ENCODE data around the gene FARSA. TPM values are rescaled to one million over a fixed set of nuclear protein-coding genes. Genes with fewer than 3 reads are reported as not detected.

The FARSA gene

DNA sequence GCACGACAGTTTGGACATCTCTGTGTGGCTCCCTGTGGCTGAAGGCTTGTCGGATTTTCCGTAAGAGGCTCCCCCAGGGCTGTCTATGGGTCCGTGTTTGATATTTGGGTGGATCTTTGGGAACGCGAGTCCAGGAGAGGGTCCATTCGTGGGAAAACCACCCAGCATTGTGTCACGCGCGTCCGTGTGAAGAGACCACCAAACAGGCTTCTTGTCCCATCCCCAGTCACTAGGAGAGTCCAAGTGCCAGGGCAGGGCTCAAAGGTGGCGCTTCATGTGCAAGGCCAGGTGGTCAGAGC is 48.9 kb downstream of the FARSA start:
- H3K36me3 ChIP-seq (ENCODE audit: insufficient read depth, low read length): no peaks in the 10 kb centered on the region
- H3K27me3 ChIP-seq (ENCODE audit: control insufficient read depth, insufficient read depth, low read length): peaks cover 34% of the 10 kb centered on the region
- H3K4me2 ChIP-seq (ENCODE audit: low read length): no peak overlapping the region
- peaks cover 12% of the 10 kb centered on the region for H3K4me1 ChIP-seq (ENCODE audit: control insufficient read depth, insufficient read depth, low read length)
- H3K9ac ChIP-seq (ENCODE audit: low read depth, low read length): no peak overlapping the region
- no peak overlapping the region for H3K4me3 ChIP-seq (ENCODE audit: low read length)
- peaks cover 14% of the 10 kb centered on the region for H3K9me3 ChIP-seq (replicated peaks; ENCODE audit: low read length)

DNA sequence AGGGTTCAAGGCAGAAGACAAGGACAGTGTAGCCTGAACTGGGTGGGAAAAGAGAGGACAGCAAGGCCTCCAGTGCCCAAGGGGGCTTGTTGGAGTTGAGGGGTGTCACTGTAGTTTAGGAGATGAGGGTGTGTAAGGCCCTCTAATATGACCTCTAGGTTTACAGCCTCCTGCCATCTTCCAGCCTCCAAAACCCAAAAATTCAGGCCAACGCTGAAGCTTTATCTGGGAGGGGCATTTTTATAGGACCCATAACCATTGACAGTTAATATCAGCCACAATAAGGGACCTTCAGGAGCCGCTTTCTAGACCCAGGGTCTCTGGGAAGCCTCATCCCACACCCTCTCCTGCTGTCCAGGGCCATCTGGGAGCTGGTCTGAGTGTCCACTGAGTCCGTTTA is 49.3 kb downstream of the FARSA start:
- no peak overlapping the region for H3K4me2 ChIP-seq (ENCODE audit: low read length)
- H3K9ac ChIP-seq (ENCODE audit: low read depth, low read length): no peak overlapping the region
- no peaks in the 10 kb centered on the region for H3K36me3 ChIP-seq (ENCODE audit: insufficient read depth, low read length)
- H3K27me3 ChIP-seq (ENCODE audit: control insufficient read depth, insufficient read depth, low read length): peaks cover 34% of the 10 kb centered on the region
- peaks cover 12% of the 10 kb centered on the region for H3K4me1 ChIP-seq (ENCODE audit: control insufficient read depth, insufficient read depth, low read length)
- H3K4me3 ChIP-seq (ENCODE audit: low read length): no peak overlapping the region
- H3K9me3 ChIP-seq (replicated peaks; ENCODE audit: low read length): peaks cover 14% of the 10 kb centered on the region

DNA sequence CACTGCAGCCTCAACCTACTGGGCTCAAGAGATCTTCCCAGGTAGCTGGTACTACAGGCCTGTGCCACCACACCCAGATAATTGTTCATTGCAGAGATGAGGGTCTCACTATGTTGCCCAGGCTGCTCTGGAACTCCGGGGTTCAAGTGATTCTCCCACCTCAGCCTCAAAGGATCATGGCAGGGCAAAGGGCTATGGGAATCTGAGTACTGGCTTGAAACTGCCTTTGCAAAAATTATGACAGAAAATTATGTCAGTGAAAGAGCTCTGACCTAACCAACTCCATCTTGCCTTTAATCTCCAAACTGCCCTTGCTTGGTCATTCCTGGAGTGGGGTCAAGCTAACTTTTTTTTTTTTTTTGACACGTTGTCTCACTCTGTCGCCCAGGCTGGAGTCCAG is 50.9 kb downstream of the FARSA start:
- Histone ChIP-seq H3K9ac (ENCODE audit: low read depth, low read length) (no peak overlapping the region), H3K27me3 (ENCODE audit: control insufficient read depth, insufficient read depth, low read length) (peaks cover 34% of the 10 kb centered on the region), H3K4me3 (ENCODE audit: low read length) (no peak overlapping the region), H3K9me3 (replicated peaks; ENCODE audit: low read length) (peaks cover 14% of the 10 kb centered on the region), H3K36me3 (ENCODE audit: insufficient read depth, low read length) (no peaks in the 10 kb centered on the region), H3K4me1 (ENCODE audit: control insufficient read depth, insufficient read depth, low read length) (peaks cover 12% of the 10 kb centered on the region), H3K4me2 (ENCODE audit: low read length) (no peak overlapping the region)

DNA sequence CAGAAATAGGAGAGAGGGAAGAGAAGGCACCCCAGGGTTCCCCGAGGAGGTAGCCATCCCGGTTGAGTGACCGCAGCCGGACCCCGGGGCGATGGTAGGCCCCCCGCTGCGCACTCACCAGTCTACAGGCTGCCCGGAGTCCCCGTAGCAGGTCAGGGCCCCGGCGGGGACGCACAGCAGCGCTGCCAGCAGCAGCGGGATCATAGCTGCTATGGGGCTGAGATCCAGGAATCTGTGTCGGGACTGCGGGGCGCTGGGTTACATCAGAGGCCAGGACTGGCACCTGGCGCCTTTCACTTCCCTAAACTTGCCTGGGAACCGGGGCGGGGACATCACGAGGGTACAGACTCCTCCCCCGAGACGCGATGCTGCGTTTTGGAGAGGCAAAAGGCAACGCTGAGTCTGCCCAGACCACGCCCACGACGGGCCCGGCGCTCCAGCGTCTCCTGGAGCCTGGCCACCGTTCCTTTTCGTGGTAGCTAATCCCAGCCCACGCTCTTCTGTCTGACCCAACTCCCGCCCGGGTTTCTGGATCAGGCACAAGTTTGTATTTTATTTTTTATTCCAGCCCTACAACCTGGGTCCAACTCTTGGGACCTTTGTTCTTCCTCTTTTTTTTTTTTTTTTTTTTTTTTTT is 52.2 kb downstream of the FARSA start, which contains the start of gene DNASE2:
DNASE2 (minus strand) TSS at position 278 of the 637 bp plus-strand sequence; CDS start at position 204, 74 bp downstream.
- peak within 1 kb of the TSS; percentile 93 for H3K4me3 ChIP-seq (ENCODE audit: low read length)
- H3K36me3 ChIP-seq (ENCODE audit: insufficient read depth, low read length): no peaks in the 10 kb centered on the region
- peaks cover 12% of the 10 kb centered on the region for H3K4me1 ChIP-seq (ENCODE audit: control insufficient read depth, insufficient read depth, low read length)
- H3K4me2 ChIP-seq (ENCODE audit: low read length): peak within 1 kb of the TSS; percentile 98
- peaks cover 14% of the 10 kb centered on the region for H3K9me3 ChIP-seq (replicated peaks; ENCODE audit: low read length)
- H3K9ac ChIP-seq (ENCODE audit: low read depth, low read length): peak within 1 kb of the TSS; percentile 82
- H3K27me3 ChIP-seq (ENCODE audit: control insufficient read depth, insufficient read depth, low read length): peaks cover 27% of the 10 kb centered on the region

DNA sequence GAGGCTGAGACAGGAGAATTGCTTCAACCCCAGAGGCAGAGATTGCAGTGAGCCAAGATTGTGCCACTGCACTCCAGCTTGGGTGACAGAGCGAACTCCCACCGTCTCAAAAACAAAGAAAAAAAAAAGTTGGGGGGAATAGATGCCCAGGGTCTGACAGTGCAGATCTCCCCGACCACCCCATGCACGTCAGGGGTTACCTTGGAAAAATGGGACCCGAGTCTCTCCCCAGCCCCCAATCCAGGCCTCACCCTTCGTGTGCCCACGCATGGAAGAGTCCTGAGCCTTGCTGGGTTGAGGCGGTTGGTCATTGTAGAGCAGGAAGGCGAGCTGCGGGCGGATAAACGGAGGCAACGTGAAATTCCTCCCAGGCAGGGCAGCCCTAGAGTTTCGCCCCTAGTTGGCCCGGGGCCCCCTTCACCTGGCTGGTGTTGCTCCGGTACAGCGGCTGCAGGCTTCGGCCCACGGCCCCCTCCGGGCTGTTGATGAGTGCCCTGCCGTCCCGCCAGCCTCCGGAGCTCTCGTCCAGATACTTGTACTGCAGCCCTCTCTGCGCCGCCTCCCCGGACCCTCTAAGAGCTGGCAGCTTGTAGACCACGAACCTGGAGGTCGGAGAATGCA is 52.9 kb downstream of the FARSA start:
- Histone ChIP-seq H3K9ac (ENCODE audit: low read depth, low read length) (peak overlapping the region; percentile 82), H3K9me3 (replicated peaks; ENCODE audit: low read length) (peaks cover 14% of the 10 kb centered on the region), H3K4me3 (ENCODE audit: low read length) (peak overlapping the region; percentile 93), H3K36me3 (ENCODE audit: insufficient read depth, low read length) (no peaks in the 10 kb centered on the region), H3K4me1 (ENCODE audit: control insufficient read depth, insufficient read depth, low read length) (peaks cover 12% of the 10 kb centered on the region), H3K4me2 (ENCODE audit: low read length) (peak overlapping the region; percentile 98), H3K27me3 (ENCODE audit: control insufficient read depth, insufficient read depth, low read length) (peaks cover 22% of the 10 kb centered on the region)

DNA sequence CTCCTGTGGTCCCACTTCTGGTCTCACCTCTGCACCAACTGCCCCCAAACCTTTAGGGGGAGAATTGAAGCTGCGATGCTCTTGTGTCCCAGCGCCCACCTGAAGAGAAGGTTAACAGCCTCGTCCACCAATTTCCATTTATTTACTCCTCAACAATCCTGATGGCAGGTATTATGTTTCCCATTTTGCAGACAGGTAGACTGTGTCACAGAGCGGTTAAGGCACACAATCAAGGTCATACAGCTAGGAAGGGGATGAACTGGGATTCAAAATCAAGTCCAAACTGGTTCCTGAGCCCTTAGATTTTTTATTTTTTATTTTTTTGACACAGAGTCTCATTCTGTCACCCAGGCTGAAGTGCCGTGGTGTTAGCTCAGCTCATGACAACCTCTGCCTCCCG is 58.4 kb downstream of the FARSA start:
- no peak overlapping the region for H3K4me2 ChIP-seq (ENCODE audit: low read length)
- peaks cover 5% of the 10 kb centered on the region for H3K4me1 ChIP-seq (ENCODE audit: control insufficient read depth, insufficient read depth, low read length)
- H3K36me3 ChIP-seq (ENCODE audit: insufficient read depth, low read length): peaks cover 2% of the 10 kb centered on the region
- no peak overlapping the region for H3K9ac ChIP-seq (ENCODE audit: low read depth, low read length)
- H3K4me3 ChIP-seq (ENCODE audit: low read length): no peak overlapping the region
- H3K9me3 ChIP-seq (replicated peaks; ENCODE audit: low read length): no peaks in the 10 kb centered on the region
- H3K27me3 ChIP-seq (ENCODE audit: control insufficient read depth, insufficient read depth, low read length): no peaks in the 10 kb centered on the region

DNA sequence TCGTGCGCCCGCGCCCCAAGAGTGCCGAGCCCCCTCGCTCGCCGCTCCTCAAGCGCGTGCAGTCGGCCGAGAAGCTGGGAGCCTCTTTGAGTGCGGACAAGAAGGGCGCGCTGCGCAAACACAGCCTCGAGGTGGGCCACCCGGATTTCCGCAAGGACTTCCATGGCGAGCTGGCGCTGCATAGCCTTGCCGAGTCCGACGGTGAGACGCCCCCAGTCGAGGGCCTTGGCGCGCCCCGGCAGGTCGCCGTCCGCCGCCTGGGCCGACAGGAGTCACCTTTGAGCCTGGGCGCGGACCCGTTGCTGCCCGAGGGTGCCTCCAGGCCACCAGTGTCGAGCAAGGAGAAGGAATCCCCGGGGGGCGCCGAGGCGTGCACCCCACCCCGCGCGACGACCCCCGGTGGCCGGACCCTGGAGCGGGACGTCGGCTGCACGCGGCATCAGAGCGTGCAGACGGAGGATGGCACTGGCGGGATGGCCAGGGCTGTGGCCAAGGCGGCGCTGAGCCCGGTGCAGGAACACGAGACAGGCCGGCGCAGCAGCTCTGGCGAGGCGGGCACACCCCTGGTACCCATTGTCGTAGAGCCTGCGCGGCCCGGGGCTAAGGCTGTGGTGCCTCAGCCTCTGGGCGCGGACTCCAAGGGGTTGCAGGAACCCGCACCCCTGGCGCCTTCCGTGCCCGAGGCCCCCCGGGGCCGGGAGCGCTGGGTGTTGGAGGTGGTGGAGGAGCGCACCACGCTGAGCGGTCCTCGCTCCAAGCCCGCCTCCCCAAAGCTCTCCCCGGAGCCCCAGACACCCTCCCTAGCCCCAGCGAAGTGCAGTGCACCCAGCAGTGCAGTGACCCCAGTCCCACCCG is 59.4 kb downstream of the FARSA start:
- H3K4me3 ChIP-seq (ENCODE audit: low read length): no peak overlapping the region
- H3K4me1 ChIP-seq (ENCODE audit: control insufficient read depth, insufficient read depth, low read length): peaks cover 5% of the 10 kb centered on the region
- no peak overlapping the region for H3K9ac ChIP-seq (ENCODE audit: low read depth, low read length)
- no peaks in the 10 kb centered on the region for H3K27me3 ChIP-seq (ENCODE audit: control insufficient read depth, insufficient read depth, low read length)
- no peaks in the 10 kb centered on the region for H3K9me3 ChIP-seq (replicated peaks; ENCODE audit: low read length)
- peaks cover 2% of the 10 kb centered on the region for H3K36me3 ChIP-seq (ENCODE audit: insufficient read depth, low read length)
- no peak overlapping the region for H3K4me2 ChIP-seq (ENCODE audit: low read length)

DNA sequence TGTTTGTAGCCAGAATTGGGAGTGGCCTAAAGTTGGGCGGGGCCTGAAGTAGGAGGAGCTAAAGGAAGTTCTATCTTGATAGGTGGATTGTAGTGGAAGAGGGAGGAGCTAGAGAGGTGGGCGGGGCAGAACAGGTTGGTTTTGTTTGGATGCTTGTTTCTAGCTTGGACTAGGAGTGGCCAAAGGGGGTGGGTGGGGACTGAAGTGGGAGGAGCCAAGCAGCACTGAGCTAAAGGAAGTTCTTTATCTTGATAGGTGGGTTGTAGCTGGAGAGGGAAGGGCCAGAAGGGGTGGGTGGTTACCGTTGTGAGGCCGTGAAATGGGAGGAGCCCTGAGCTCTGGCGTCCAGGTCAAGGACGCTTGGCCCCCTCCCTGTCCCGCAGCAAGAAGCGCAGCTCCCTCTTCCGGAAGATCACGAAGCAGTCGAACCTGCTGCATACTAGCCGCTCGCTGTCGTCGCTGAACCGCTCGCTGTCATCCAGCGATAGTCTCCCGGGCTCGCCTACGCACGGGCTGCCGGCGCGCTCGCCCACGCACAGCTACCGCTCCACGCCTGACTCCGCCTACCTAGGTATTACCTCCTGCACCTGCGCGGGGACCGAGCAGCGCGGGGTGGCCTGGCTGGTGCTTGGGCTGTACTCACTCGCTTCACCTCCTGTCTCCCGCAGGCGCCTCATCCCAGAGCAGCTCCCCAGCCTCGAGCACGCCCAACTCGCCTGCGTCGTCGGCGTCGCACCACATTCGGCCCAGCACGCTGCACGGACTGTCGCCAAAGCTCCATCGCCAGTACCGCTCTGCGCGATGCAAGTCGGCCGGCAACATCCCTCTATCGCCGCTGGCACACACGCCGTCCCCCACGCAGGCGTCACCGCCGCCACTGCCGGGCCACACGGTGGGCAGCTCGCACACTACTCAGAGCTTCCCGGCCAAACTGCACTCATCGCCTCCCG is 60.3 kb downstream of the FARSA start:
- Histone ChIP-seq H3K9ac (ENCODE audit: low read depth, low read length) (no peak overlapping the region), H3K4me2 (ENCODE audit: low read length) (peak overlapping the region; percentile 72), H3K9me3 (replicated peaks; ENCODE audit: low read length) (no peaks in the 10 kb centered on the region), H3K27me3 (ENCODE audit: control insufficient read depth, insufficient read depth, low read length) (no peaks in the 10 kb centered on the region), H3K36me3 (ENCODE audit: insufficient read depth, low read length) (peaks cover 2% of the 10 kb centered on the region), H3K4me3 (ENCODE audit: low read length) (peak overlapping the region; percentile 44), H3K4me1 (ENCODE audit: control insufficient read depth, insufficient read depth, low read length) (peaks cover 5% of the 10 kb centered on the region)

Small RNA genes lying within 50 kb of the gene (small RNA-seq; reads per million reads assigned to genes)
- gene MIR5695 (not detected), gene MIR6515 (0.28 reads per million)

All from skeletal muscle satellite cell (primary cell).